ENCODE measurements around the gene CDC25A. TPM values are rescaled to one million over a fixed set of nuclear protein-coding genes. Genes with fewer than 3 reads are reported as not detected.
"Not testable (repeated sequence)": the region's sequence is repeated elsewhere in the genome, so short reads cannot be mapped to it uniquely, and the experiment has no call there.

Gene CDC25A
- total RNA-seq, 4 donors from 2014 or later = 0.33 to 1.3 (median 0.97) TPM; not detected in 1

GRCh38 chr3:48120223-48120622, 68.0 kb downstream of the CDC25A start:
- TF ChIP-seq POLR2AphosphoS5 (IDR thresholded peaks at IDR 0.05) (no peak), CTCF (IDR thresholded peaks at IDR 0.05) (no peak), POLR2A (IDR thresholded peaks at IDR 0.05; ENCODE audit: low read depth) (no peak), EP300 (IDR thresholded peaks at IDR 0.05) (no peak)
- intact Hi-C loops (cut with DNase I) = no loop called here
- no peak for DNase-seq (ENCODE audit: extremely low spot score)
- WGBS = 94% methylated on average over 1 of the region's 1 CpG
- H3K27ac ChIP-seq (replicated peaks in 1 of 4) = no peak overlapping the region
- no peaks in the 10 kb centered on the region for H3K27me3 ChIP-seq
- H3K4me1 ChIP-seq = peaks cover 6 to 13% (median 9%) of the 10 kb centered on the region in 4 donors
- H3K9me3 ChIP-seq = no peaks in the 10 kb centered on the region
- H3K4me3 ChIP-seq = no peak overlapping the region
- no peaks in the 10 kb centered on the region for H3K36me3 ChIP-seq

GRCh38 chr3:48119505-48120193, 68.6 kb downstream of the CDC25A start:
- Histone ChIP-seq H3K36me3 (no peaks in the 10 kb centered on the region), H3K4me3 (no peak overlapping the region), H3K9me3 (no peaks in the 10 kb centered on the region), H3K4me1 (peaks cover 6 to 13% (median 9%) of the 10 kb centered on the region in 4 donors), H3K27me3 (no peaks in the 10 kb centered on the region), H3K27ac (replicated peaks in 1 of 4) (peak overlapping the region; percentile 2 to 64 (median 46))
- WGBS = 71% methylated on average over 4 of the region's 4 CpGs
- DNase-seq (ENCODE audit: extremely low spot score) = no peak
- TF ChIP-seq CTCF (IDR thresholded peaks at IDR 0.05) = no peak
- no peak for TF ChIP-seq EP300 (IDR thresholded peaks at IDR 0.05)
- no peak for TF ChIP-seq POLR2AphosphoS5 (IDR thresholded peaks at IDR 0.05)
- no peak for TF ChIP-seq POLR2A (IDR thresholded peaks at IDR 0.05; ENCODE audit: low read depth)
- intact Hi-C loops (cut with DNase I) = no loop called here

- Histone ChIP-seq H3K9me3 (no peaks in the 10 kb centered on the region), H3K4me3 (no peak overlapping the region), H3K27ac (replicated peaks in 1 of 4) (peak overlapping the region; percentile 2 to 64 (median 46)), H3K27me3 (no peaks in the 10 kb centered on the region), H3K4me1 (peaks cover 6 to 13% (median 9%) of the 10 kb centered on the region in 4 donors), H3K36me3 (no peaks in the 10 kb centered on the region)
- no peak for DNase-seq (ENCODE audit: extremely low spot score)
- TF ChIP-seq POLR2AphosphoS5 (IDR thresholded peaks at IDR 0.05) = no peak
- TF ChIP-seq EP300 (IDR thresholded peaks at IDR 0.05) = no peak
- TF ChIP-seq POLR2A (IDR thresholded peaks at IDR 0.05; ENCODE audit: low read depth) = no peak
- no peak for TF ChIP-seq CTCF (IDR thresholded peaks at IDR 0.05)
- WGBS = 78% methylated on average over 8 of the region's 8 CpGs
- intact Hi-C loops (cut with DNase I) = no loop called here
These were observed 69.3 kb downstream of the CDC25A start for GRCh38 chr3:48118928-48119327.

- 89% methylated on average over 7 of the region's 7 CpGs for WGBS
- no peak for DNase-seq (ENCODE audit: extremely low spot score)
- no peak overlapping the region for H3K27ac ChIP-seq (replicated peaks in 1 of 4)
- peaks cover 6 to 13% (median 9%) of the 10 kb centered on the region in 4 donors for H3K4me1 ChIP-seq
- H3K4me3 ChIP-seq = no peak overlapping the region
- no peaks in the 10 kb centered on the region for H3K27me3 ChIP-seq
- no peaks in the 10 kb centered on the region for H3K9me3 ChIP-seq
- no peak for TF ChIP-seq EP300 (IDR thresholded peaks at IDR 0.05)
- no peak for TF ChIP-seq POLR2AphosphoS5 (IDR thresholded peaks at IDR 0.05)
- no peak for TF ChIP-seq POLR2A (IDR thresholded peaks at IDR 0.05; ENCODE audit: low read depth)
- TF ChIP-seq CTCF (IDR thresholded peaks at IDR 0.05) = no peak
- no peaks in the 10 kb centered on the region for H3K36me3 ChIP-seq
- intact Hi-C loops (cut with DNase I) = no loop called here
These were observed 69.9 kb downstream of the CDC25A start for GRCh38 chr3:48118322-48118721.

GRCh38 chr3:48112813-48113212, 75.4 kb downstream of the CDC25A start:
- WGBS = no CpG with 5 or more reads among the region's 1 CpG
- Histone ChIP-seq H3K4me3 (no peak overlapping the region), H3K4me1 (no peaks in the 10 kb centered on the region), H3K27ac (replicated peaks in 1 of 4) (no peak overlapping the region), H3K36me3 (no peaks in the 10 kb centered on the region), H3K9me3 (no peaks in the 10 kb centered on the region), H3K27me3 (no peaks in the 10 kb centered on the region)
- TF ChIP-seq CTCF (IDR thresholded peaks at IDR 0.05) (no peak), EP300 (IDR thresholded peaks at IDR 0.05) (no peak), POLR2AphosphoS5 (IDR thresholded peaks at IDR 0.05) (no peak), POLR2A (IDR thresholded peaks at IDR 0.05; ENCODE audit: low read depth) (no peak)
- intact Hi-C loops (cut with DNase I) = no loop called here
- DNase-seq (ENCODE audit: extremely low spot score) = no peak

- 90% methylated on average over 8 of the region's 8 CpGs for WGBS
- H3K9me3 ChIP-seq; H3K4me1 ChIP-seq; H3K27me3 ChIP-seq; H3K36me3 ChIP-seq; DNase-seq (ENCODE audit: extremely low spot score); H3K27ac ChIP-seq (replicated peaks in 1 of 4); intact Hi-C loops (cut with DNase I); H3K4me3 ChIP-seq: not testable (repeated sequence)
These were observed 76.0 kb downstream of the CDC25A start for GRCh38 chr3:48112108-48112791.
